ENCODE measurements around the gene STXBP5. TPM values are rescaled to one million over a fixed set of nuclear protein-coding genes. Genes with fewer than 3 reads are reported as not detected.

Gene STXBP5
- total RNA-seq, 4 donors from 2014 or later = 25.6 to 40.0 (median 30.4) TPM

DNA sequence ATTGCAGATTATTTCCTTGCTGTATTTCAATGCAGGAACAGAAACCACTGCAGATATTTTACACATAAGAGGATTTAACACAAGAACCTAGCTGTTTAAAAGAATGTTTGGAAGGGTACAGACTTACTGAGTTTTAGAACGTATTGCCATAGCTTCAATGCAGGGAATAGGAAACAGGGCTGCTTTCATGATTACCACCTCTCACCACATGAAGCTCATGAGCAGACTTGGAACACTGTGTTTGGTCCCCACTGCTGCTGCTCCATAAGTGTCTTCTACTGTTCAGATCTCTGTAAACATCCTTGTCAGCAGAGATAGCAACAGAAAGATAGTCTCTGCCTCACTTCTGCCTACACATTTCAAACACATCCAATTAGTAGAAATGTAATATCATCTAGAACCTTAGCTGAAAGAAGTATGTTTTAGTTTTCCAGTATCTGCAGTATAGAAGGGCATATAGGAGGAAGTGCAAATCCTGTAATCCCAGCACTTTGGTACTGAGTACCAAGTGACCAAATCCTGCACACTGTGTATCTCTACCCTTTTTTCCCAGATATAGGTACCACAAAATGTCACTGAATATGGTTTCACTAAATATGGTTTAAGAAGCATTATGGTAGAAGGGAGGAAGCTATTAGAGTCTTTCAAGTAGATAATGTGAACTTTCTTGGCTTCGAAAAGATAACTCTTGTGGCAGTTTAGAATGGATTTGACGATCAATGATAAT, 51.9 kb downstream of the STXBP5 start:
- 96 to 97% methylated on average over 3 of the region's 3 CpGs for WGBS, 2 donors
- TF ChIP-seq, protein P1, sequence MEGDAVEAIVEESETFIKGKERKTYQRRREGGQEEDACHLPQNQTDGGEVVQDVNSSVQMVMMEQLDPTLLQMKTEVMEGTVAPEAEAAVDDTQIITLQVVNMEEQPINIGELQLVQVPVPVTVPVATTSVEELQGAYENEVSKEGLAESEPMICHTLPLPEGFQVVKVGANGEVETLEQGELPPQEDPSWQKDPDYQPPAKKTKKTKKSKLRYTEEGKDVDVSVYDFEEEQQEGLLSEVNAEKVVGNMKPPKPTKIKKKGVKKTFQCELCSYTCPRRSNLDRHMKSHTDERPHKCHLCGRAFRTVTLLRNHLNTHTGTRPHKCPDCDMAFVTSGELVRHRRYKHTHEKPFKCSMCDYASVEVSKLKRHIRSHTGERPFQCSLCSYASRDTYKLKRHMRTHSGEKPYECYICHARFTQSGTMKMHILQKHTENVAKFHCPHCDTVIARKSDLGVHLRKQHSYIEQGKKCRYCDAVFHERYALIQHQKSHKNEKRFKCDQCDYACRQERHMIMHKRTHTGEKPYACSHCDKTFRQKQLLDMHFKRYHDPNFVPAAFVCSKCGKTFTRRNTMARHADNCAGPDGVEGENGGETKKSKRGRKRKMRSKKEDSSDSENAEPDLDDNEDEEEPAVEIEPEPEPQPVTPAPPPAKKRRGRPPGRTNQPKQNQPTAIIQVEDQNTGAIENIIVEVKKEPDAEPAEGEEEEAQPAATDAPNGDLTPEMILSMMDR (IDR thresholded peaks at IDR 0.05) = no peak
- TF ChIP-seq POLR2A (IDR thresholded peaks at IDR 0.05) = no peak
- intact Hi-C loops (cut with DNase I) = no loop called here

DNA sequence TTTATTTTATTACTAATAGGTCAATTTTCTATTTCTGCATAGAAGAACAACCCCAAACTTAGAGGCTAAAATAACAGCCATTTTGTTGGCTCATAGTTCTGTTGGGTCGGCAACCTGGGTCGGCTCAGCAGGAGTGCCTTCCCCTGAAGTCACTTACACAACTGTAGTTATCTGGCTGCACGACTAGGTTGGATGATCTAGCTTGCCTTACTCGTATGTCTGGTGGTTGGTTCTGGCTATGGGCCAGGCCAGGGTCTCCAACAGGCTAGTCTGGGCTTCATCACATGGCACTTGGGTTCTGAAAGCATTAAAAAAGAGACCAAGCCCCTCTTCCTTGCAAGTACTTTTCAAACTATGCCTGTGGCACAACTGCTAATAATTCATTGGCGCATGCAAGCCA, 53.5 kb downstream of the STXBP5 start:
- peaks cover 0 to 3% (median 0%) of the 10 kb centered on the region in 3 donors for H3K36me3 ChIP-seq
- intact Hi-C loops (cut with DNase I) = no loop called here
- no peak overlapping the region for H3K4me3 ChIP-seq
- 90 to 91% methylated on average over 3 to 4 of the region's 5 CpGs for WGBS, 2 donors
- no peak overlapping the region for H3K27ac ChIP-seq
- no peaks in the 10 kb centered on the region for H3K9me3 ChIP-seq
- no peaks in the 10 kb centered on the region for H3K4me1 ChIP-seq
- H3K27me3 ChIP-seq = no peaks in the 10 kb centered on the region
- TF ChIP-seq POLR2A (IDR thresholded peaks at IDR 0.05) = no peak
- TF ChIP-seq, protein P1 (IDR thresholded peaks at IDR 0.05) = no peak
- DNase-seq = no peak

More for the DNA sequence above, 51.9 kb downstream of the STXBP5 start:
- Histone ChIP-seq H3K27ac (no peak overlapping the region), H3K4me1 (no peaks in the 10 kb centered on the region), H3K9me3 (peaks cover 0 to 6% (median 0%) of the 10 kb centered on the region in 3 donors), H3K4me3 (no peak overlapping the region), H3K27me3 (no peaks in the 10 kb centered on the region), H3K36me3 (peaks cover 0 to 15% (median 0%) of the 10 kb centered on the region in 3 donors)
- no peak for DNase-seq

DNA sequence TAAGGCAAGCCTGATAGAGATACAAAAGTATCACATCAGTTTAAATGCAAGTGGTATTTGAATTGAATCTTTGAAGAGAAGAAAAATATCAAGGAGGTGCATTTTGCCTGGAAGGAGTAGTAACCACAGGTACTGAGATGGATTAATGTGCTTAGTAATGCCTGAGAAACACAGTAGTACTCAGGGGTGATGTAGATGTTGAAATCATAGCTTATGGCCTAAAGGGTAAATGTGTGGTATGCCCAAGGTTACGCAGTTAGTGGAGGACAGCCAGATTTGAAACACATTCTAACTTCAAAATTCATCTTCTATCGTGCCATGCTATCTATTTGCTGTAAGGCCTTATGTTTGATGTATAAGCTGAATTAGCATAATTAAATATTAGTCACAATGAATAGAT, 55.9 kb downstream of the STXBP5 start:
- Histone ChIP-seq H3K27ac (no peak overlapping the region), H3K4me3 (no peak overlapping the region), H3K27me3 (no peaks in the 10 kb centered on the region), H3K36me3 (peaks cover 0 to 11% (median 0%) of the 10 kb centered on the region in 3 donors), H3K4me1 (no peaks in the 10 kb centered on the region), H3K9me3 (no peaks in the 10 kb centered on the region)
- 74 to 87% methylated on average over 2 of the region's 2 CpGs for WGBS, 2 donors
- no peak for TF ChIP-seq POLR2A (IDR thresholded peaks at IDR 0.05)
- TF ChIP-seq, protein P1 (IDR thresholded peaks at IDR 0.05) = no peak
- intact Hi-C loops (cut with DNase I) = no loop called here
- no peak for DNase-seq

DNA sequence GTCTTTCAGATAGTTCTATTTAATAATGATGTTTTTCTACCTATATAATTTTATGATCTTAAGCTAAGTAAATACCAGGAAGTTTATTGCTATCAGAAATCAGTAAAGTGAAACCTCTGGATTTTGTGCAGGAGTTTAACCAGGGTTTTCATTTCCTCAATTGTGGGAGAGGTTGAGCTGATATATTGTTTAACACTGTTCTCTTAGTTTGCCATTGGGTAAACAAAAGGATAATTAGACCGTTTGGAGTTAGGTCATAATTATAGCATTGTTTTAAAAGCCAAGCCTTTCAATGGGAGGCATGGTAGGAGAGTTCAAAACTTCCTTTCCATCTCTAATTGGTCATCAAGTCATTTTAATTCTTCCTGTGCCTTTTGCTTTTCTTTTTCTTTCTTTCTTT, 58.7 kb downstream of the STXBP5 start:
- Histone ChIP-seq H3K4me3 (no peak overlapping the region), H3K4me1 (no peaks in the 10 kb centered on the region), H3K9me3 (no peaks in the 10 kb centered on the region), H3K36me3 (peaks cover 0 to 38% (median 0%) of the 10 kb centered on the region in 3 donors), H3K27ac (no peak overlapping the region), H3K27me3 (no peaks in the 10 kb centered on the region)
- intact Hi-C loops (cut with DNase I) = no loop called here
- WGBS, 2 donors = 13 to 19% methylated on average over 1 of the region's 1 CpG
- no peak for TF ChIP-seq POLR2A (IDR thresholded peaks at IDR 0.05)
- TF ChIP-seq, protein P1 (IDR thresholded peaks at IDR 0.05) = no peak
- no peak for DNase-seq

DNA sequence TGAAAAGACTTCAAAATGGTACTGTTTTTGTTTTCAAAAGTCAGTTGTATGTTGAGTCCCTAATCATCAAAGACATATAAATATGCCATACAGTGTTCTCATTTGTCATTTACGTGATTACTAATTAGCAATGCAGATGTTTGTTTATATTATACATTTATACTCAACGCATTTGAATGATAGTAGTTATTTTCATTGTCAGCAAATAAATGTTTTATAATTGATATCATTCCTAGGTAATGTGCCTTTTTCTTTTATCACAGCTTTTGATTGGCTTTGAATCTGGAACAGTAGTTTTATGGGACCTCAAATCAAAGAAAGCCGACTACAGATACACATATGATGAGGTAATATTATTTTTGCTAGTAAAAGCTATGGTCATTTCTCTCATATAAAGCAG, 62.6 kb downstream of the STXBP5 start:
- no peak for DNase-seq
- TF ChIP-seq POLR2A (IDR thresholded peaks at IDR 0.05) = no peak
- TF ChIP-seq, protein P1 (IDR thresholded peaks at IDR 0.05) = no peak
- no peak overlapping the region for H3K4me3 ChIP-seq
- no peak overlapping the region for H3K27ac ChIP-seq
- H3K27me3 ChIP-seq = no peaks in the 10 kb centered on the region
- H3K36me3 ChIP-seq = peaks cover 0 to 58% (median 0%) of the 10 kb centered on the region in 3 donors
- H3K4me1 ChIP-seq = no peaks in the 10 kb centered on the region
- no peaks in the 10 kb centered on the region for H3K9me3 ChIP-seq
- WGBS, 2 donors = 96 to 97% methylated on average over 3 of the region's 3 CpGs
- intact Hi-C loops (cut with DNase I) = no loop called here

Measured in esophagus squamous epithelium (tissue), 5 donors.